Neural cell (in vitro differentiated cells): Measurements from ENCODE around the gene TMA7B.

Source experiments
- CTCF ChIP-seq: fragments of 450-650 bp; IDR thresholded peaks from 2 replicates; pipeline ENCODE4 v1.5.1; 2014; ENCODE audit warnings: antibody characterized with exemption, mild to moderate bottlenecking, moderate library complexity; ENCODE audit not compliant: poor library complexity, severe bottlenecking
- EP300 ChIP-seq: fragments of 450-650 bp; conservative IDR thresholded peaks from 2 replicates; pipeline ENCODE4 v1.6.1; 2014; ENCODE audit warnings: antibody characterized with exemption, mild to moderate bottlenecking, moderate library complexity; ENCODE audit not compliant: poor library complexity, severe bottlenecking
- EZH2 ChIP-seq: fragments of 200-600, 300-800 bp; shearing (Covaris generic), sonication (generic); IDR thresholded peaks from 2 replicates; pipeline ENCODE4 v1.6.1; 2014; ENCODE audit warnings: antibody characterized with exemption, low read length, borderline replicate concordance, mild to moderate bottlenecking; ENCODE audit not compliant: insufficient read depth, poor library complexity, severe bottlenecking
- POLR2AphosphoS5 ChIP-seq: IDR thresholded peaks from 2 replicates; pipeline ENCODE4 v1.6.1; 2012
- SMC3 ChIP-seq: fragments of 450-650 bp; conservative IDR thresholded peaks from 2 replicates; pipeline ENCODE4 v1.6.1; 2014; ENCODE audit warnings: antibody characterized with exemption, mild to moderate bottlenecking, moderate library complexity; ENCODE audit not compliant: poor library complexity
- TAF1 ChIP-seq: IDR thresholded peaks from 2 replicates; pipeline ENCODE4 v1.6.1; 2012; ENCODE audit warnings: low read depth
- TF ChIP-seq, protein P1 (sequence below): IDR thresholded peaks from 2 replicates; pipeline ENCODE4 v1.6.1; 2012; ENCODE audit warnings: borderline replicate concordance

DNA sequence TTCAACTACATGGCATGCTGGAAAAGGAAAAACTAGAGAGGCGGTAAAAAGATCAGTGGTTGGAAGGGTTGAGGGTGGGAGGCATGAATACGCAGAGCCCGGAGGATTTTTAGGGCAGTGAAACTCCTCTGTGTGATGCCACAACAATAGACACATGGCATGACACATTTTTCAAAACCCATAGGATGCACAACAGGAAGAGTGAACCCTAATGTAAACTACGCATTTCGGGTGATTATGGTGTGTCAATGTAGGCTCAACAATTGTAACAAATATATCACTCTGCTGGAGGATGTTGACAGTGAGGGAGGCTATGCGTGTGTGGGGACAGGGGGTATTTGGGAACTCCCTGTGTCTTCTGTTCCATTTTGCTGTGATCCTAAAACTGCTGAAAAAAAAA, 18.9 kb downstream of the TMA7B start:
- TF ChIP-seq CTCF (no peak), TAF1 (no peak), EP300 (no peak), EZH2 (no peak), POLR2AphosphoS5 (no peak), SMC3 (no peak)
- TF ChIP-seq, protein P1, sequence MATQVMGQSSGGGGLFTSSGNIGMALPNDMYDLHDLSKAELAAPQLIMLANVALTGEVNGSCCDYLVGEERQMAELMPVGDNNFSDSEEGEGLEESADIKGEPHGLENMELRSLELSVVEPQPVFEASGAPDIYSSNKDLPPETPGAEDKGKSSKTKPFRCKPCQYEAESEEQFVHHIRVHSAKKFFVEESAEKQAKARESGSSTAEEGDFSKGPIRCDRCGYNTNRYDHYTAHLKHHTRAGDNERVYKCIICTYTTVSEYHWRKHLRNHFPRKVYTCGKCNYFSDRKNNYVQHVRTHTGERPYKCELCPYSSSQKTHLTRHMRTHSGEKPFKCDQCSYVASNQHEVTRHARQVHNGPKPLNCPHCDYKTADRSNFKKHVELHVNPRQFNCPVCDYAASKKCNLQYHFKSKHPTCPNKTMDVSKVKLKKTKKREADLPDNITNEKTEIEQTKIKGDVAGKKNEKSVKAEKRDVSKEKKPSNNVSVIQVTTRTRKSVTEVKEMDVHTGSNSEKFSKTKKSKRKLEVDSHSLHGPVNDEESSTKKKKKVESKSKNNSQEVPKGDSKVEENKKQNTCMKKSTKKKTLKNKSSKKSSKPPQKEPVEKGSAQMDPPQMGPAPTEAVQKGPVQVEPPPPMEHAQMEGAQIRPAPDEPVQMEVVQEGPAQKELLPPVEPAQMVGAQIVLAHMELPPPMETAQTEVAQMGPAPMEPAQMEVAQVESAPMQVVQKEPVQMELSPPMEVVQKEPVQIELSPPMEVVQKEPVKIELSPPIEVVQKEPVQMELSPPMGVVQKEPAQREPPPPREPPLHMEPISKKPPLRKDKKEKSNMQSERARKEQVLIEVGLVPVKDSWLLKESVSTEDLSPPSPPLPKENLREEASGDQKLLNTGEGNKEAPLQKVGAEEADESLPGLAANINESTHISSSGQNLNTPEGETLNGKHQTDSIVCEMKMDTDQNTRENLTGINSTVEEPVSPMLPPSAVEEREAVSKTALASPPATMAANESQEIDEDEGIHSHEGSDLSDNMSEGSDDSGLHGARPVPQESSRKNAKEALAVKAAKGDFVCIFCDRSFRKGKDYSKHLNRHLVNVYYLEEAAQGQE = no peak
